Esophagus squamous epithelium (tissue), 5 donors: ENCODE measurements around the gene PDGFRA. TPM values are rescaled to one million over a fixed set of nuclear protein-coding genes. Genes with fewer than 3 reads are reported as not detected.

Experiments
- DNase-seq: peaks from one replicate; lab custom pipeline; 2025; lab: John Stamatoyannopoulos, UW
- H3K27ac ChIP-seq, 4 donors: fragments of 200-600 bp; sonication (generic); one replicate each; pipeline ENCODE4 v1.5.1; 2016 to 2019; ENCODE audit warnings: mild to moderate bottlenecking in 1 of 4
- H3K27me3 ChIP-seq, 4 donors: fragments of 200-600 bp; sonication (generic); 1 replicate in 3 of 4; 2 replicates in 1 of 4; pipeline versions ENCODE4 v1.5.1 to v1.6.0; 2017 to 2021; ENCODE audit warnings: antibody characterized with exemption in 1 of 4
- H3K36me3 ChIP-seq, 3 donors: fragments of 200-600 bp; sonication (generic); one replicate each; pipeline ENCODE4 v1.5.1; 2016 to 2019
- H3K4me1 ChIP-seq, 3 donors: fragments of 200-600 bp; sonication (generic); one replicate each; pipeline ENCODE4 v1.5.1; 2017 to 2019
- H3K4me3 ChIP-seq, 4 donors: fragments of 200-600 bp; sonication (generic); 1 replicate in 3 of 4; 2 replicates in 1 of 4; pipeline ENCODE4 v1.5.1; 2016 to 2019; ENCODE audit warnings: mild to moderate bottlenecking in 2 of 4, moderate library complexity in 1 of 4
- H3K9me3 ChIP-seq, 3 donors: fragments of 200-600 bp; sonication (generic); one replicate each; pipeline ENCODE4 v1.5.1; 2016 to 2019
- CTCF ChIP-seq, 6 experiments: fragments of 450-650 bp in 4 of 6; fragments of 200-600 bp in 2 of 6; sonication (generic) in 2 of 6; IDR thresholded peaks; one replicate each; pipeline ENCODE4 v1.5.1; 2016 to 2019; ENCODE audit warnings: antibody characterized with exemption in 6 of 6, mild to moderate bottlenecking in 4 of 6, moderate library complexity in 4 of 6
- POLR2A ChIP-seq, 4 donors: fragments of 450-650 bp; IDR thresholded peaks; one replicate each; pipeline ENCODE4 v1.6.1; 2017; ENCODE audit warnings: antibody characterized with exemption in 4 of 4, mild to moderate bottlenecking in 4 of 4, moderate library complexity in 3 of 4
- WGBS, 2 donors: methylation state at CpG; one replicate each; pipeline ENCODE4 v1.1.5; 2018; 5-methylcytosine and 5-hydroxymethylcytosine counted together
- intact Hi-C: fragments of 100-400 bp; cut with DNase I; formaldehyde crosslinking; loops from one replicate; pipeline ENCODE4 v1.15.0; 2022
- total RNA-seq, 4 donors: library from RNA; depleted of rRNA; stranded (reverse); fragments of >200 nt; gene quantifications; one replicate each; pipeline ENCODE4 v1.1.0, GENCODE V29; 2016
- donor health status: DM: yes; HTN: yes; CAD: no.

The PDGFRA gene
- total RNA-seq, 4 donors from 2014 or later: 10.8 to 81.8 (median 28.3) TPM

DNA sequence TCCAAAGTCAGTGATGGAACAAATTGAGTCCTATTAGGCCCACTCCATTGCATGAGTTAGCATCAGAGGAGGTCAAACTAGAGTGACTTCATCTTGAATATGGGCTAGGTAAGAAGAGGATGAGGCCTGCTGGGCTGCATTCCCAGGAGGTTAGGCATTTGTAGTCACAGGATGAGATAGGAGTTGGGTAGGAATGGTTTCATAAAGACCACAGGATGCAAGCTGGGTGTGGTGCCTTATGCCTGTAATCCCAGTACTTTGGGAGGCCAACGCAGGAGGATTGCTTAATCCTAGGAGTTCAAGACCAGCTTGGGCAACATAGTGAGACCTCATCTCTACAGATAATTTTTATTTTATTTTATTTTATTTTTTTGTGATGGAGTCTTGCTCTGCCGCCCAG is 26.8 kb downstream of the PDGFRA start:
- no peak for DNase-seq
- Histone ChIP-seq H3K9me3 (no peaks in the 10 kb centered on the region), H3K36me3 (no peaks in the 10 kb centered on the region), H3K4me1 (peaks cover 0 to 4% (median 0%) of the 10 kb centered on the region in 3 donors), H3K27me3 (no peaks in the 10 kb centered on the region), H3K4me3 (no peak overlapping the region), H3K27ac (peak overlapping the region in 1 of 4 donors; percentile 4)
- TF ChIP-seq CTCF (IDR thresholded peaks at IDR 0.05) (no peak), POLR2A (IDR thresholded peaks at IDR 0.05) (no peak)
- intact Hi-C loops: no loop called here
- whole genome bisulfite sequencing, 2 donors: 88 to 94% methylated on average over 2 of the region's 2 CpGs

- 88 to 90% methylated on average over 11 of the region's 11 CpGs for WGBS, 2 donors
- Histone ChIP-seq H3K27me3 (no peaks in the 10 kb centered on the region), H3K9me3 (no peaks in the 10 kb centered on the region), H3K4me1 (peaks cover 0 to 4% (median 0%) of the 10 kb centered on the region in 3 donors), H3K4me3 (no peak overlapping the region), H3K27ac (no peak overlapping the region), H3K36me3 (no peaks in the 10 kb centered on the region)
- no peak for TF ChIP-seq CTCF (IDR thresholded peaks at IDR 0.05)
- no peak for TF ChIP-seq POLR2A (IDR thresholded peaks at IDR 0.05)
- DNase-seq: no peak
- intact Hi-C loops: no loop called here
These were observed 27.7 kb downstream of the PDGFRA start for GRCh38 chr4:54256491-54257486.

- Histone ChIP-seq H3K36me3 (peaks cover 0 to 28% (median 0%) of the 10 kb centered on the region in 3 donors), H3K4me1 (no peaks in the 10 kb centered on the region), H3K4me3 (no peak overlapping the region), H3K27me3 (no peaks in the 10 kb centered on the region), H3K9me3 (no peaks in the 10 kb centered on the region), H3K27ac (no peak overlapping the region)
- intact Hi-C loops: no loop called here
- DNase-seq: no peak
- TF ChIP-seq CTCF (IDR thresholded peaks at IDR 0.05): no peak
- TF ChIP-seq POLR2A (IDR thresholded peaks at IDR 0.05): no peak
- WGBS, 2 donors: 84 to 89% methylated on average over 4 of the region's 4 CpGs
These were observed 36.3 kb downstream of the PDGFRA start for GRCh38 chr4:54265366-54265765.

DNA sequence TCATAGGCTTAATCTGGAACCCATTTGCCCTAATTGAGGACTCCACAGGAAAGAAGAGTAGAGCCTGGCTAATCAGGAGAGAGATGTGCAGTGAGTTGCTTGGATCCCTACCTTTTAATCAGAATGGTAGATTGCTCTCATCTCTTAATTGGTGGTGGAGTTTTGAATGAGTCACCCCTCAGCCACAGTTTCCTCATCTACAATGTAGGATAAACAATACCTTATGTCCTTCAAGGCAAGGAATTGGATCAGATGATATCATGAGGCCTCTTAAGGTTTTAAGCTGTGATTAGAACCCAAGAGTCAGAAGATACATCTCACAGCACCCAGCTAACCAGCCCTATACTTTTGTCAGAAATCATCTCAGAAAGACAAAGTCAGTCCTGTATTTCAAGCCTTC is 39.1 kb downstream of the PDGFRA start:
- no peak overlapping the region for H3K4me3 ChIP-seq
- H3K27me3 ChIP-seq: peaks cover 0 to 8% (median 0%) of the 10 kb centered on the region in 4 donors
- H3K4me1 ChIP-seq: no peaks in the 10 kb centered on the region
- no peak for DNase-seq
- TF ChIP-seq POLR2A (IDR thresholded peaks at IDR 0.05) (no peak), CTCF (IDR thresholded peaks at IDR 0.05) (no peak)
- intact Hi-C loops: no loop called here
- H3K9me3 ChIP-seq: no peaks in the 10 kb centered on the region
- peaks cover 0 to 39% (median 0%) of the 10 kb centered on the region in 3 donors for H3K36me3 ChIP-seq
- no peak overlapping the region for H3K27ac ChIP-seq

DNA sequence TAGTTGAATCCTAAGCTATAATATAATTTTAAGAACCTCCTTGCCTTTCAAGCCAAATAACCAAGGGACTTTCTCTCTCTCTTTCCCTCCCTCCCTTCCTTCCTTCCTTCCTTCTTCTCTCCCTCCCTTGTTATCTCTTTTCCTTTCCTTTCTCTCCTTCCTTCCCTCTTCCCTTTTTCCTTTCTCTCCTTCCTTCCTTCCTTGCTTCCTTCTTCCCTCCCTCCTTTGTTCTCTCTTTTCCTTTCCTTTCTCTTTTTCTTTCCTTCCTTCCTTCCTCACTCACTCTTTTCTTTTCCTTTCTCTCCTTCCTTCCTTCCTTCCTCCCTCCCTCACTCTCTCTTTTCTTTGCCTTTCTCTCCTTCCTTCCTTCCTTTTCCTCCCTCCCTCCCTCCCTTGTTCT is 42.4 kb downstream of the PDGFRA start:
- peaks cover 0 to 9% (median 0%) of the 10 kb centered on the region in 3 donors for H3K4me1 ChIP-seq
- peaks cover 0 to 26% (median 0%) of the 10 kb centered on the region in 4 donors for H3K27me3 ChIP-seq
- intact Hi-C loops: no loop called here
- H3K9me3 ChIP-seq: no peaks in the 10 kb centered on the region
- H3K36me3 ChIP-seq: peaks cover 0 to 47% (median 0%) of the 10 kb centered on the region in 3 donors
- no peak overlapping the region for H3K27ac ChIP-seq
- no peak overlapping the region for H3K4me3 ChIP-seq
- no peak for DNase-seq
- no peak for TF ChIP-seq POLR2A (IDR thresholded peaks at IDR 0.05)
- TF ChIP-seq CTCF (IDR thresholded peaks at IDR 0.05): no peak
